Thoracic aorta (tissue), 2 donors: Measurements from ENCODE around the gene SLIT2. TPM values are rescaled to one million over a fixed set of nuclear protein-coding genes. Genes with fewer than 3 reads are reported as not detected.

Source experiments
- ATAC-seq: fragments of 150-250 bp; one replicate; pipeline ENCODE4 v1.8.0; 2017; ENCODE audit warnings: low read depth; ENCODE audit not compliant: insufficient number of reproducible peaks, low FRiP score
- DNase-seq: peaks from one replicate; pipeline ENCODE4 v3.0.0-alpha.2; 2020; ENCODE audit warnings: low spot score
- H3K27ac ChIP-seq, 2 donors: fragments of 200-600 bp; sonication (generic); 1 replicate in 1 of 2; 2 replicates in 1 of 2; pipeline ENCODE4 v1.5.1; 2016; ENCODE audit warnings: mild to moderate bottlenecking in 2 of 2, moderate library complexity in 2 of 2
- H3K27me3 ChIP-seq: fragments of 200-600 bp; sonication (generic); replicated peaks from 2 replicates; pipeline ENCODE4 v1.6.0; 2016; ENCODE audit warnings: mild to moderate bottlenecking; ENCODE audit not compliant: insufficient read depth
- H3K36me3 ChIP-seq: fragments of 200-600 bp; sonication (generic); one replicate; pipeline ENCODE4 v1.5.1; 2016
- H3K4me1 ChIP-seq, 2 donors: fragments of 200-600 bp; sonication (generic); 1 replicate in 1 of 2; 2 replicates in 1 of 2; pipeline versions ENCODE4 v1.5.1 to v1.6.0; 2016; ENCODE audit warnings: low read depth in 2 of 2, mild to moderate bottlenecking in 1 of 2; ENCODE audit not compliant: control insufficient read depth in 1 of 2
- H3K4me3 ChIP-seq: fragments of 200-600 bp; sonication (generic); 2 replicates; pipeline ENCODE4 v1.5.1; 2016; ENCODE audit warnings: mild to moderate bottlenecking
- H3K9me3 ChIP-seq: fragments of 200-600 bp; sonication (generic); 2 replicates; pipeline ENCODE4 v1.5.1; 2016
- CTCF ChIP-seq: fragments of 200-600 bp; sonication (generic); IDR thresholded peaks from one replicate; pipeline ENCODE4 v1.5.1; 2019; ENCODE audit warnings: antibody characterized with exemption
- total RNA-seq, 2 donors: library from RNA; depleted of rRNA; stranded (reverse); fragments of >200 nt; gene quantifications; one replicate each; pipeline versions ENCODE4 v1.1.0 to v1.2.3, GENCODE V29; 2016

SLIT2 gene
- total RNA-seq, 2 donors from 2014 or later = 30.3 to 71.1 TPM

GRCh38 chr4:20272411-20272872, 20.7 kb downstream of the SLIT2 start:
- no peak for TF ChIP-seq CTCF
- Histone ChIP-seq H3K36me3 (no peaks in the 10 kb centered on the region), H3K4me3 (no peak overlapping the region), H3K27me3 (no peaks in the 10 kb centered on the region), H3K27ac (no peak overlapping the region), H3K4me1 (peaks cover 5 to 63% of the 10 kb centered on the region in 2 donors), H3K9me3 (no peaks in the 10 kb centered on the region)
- ATAC-seq (no peak), DNase-seq (no peak)

- Histone ChIP-seq H3K27ac (peak overlapping the region in 1 of 2 donors; percentile 38), H3K4me1 (peaks cover 4 to 50% of the 10 kb centered on the region in 2 donors), H3K36me3 (no peaks in the 10 kb centered on the region), H3K9me3 (no peaks in the 10 kb centered on the region), H3K27me3 (no peaks in the 10 kb centered on the region), H3K4me3 (peak overlapping the region; percentile 50)
- no peak for DNase-seq
- peak; percentile 77 for ATAC-seq
- no peak for TF ChIP-seq CTCF
Measured at GRCh38 chr4:20273793-20274192, 22.1 kb downstream of the SLIT2 start.

- Histone ChIP-seq H3K27me3 (no peaks in the 10 kb centered on the region), H3K4me1 (peaks cover 4 to 30% of the 10 kb centered on the region in 2 donors), H3K9me3 (no peaks in the 10 kb centered on the region), H3K4me3 (no peak overlapping the region), H3K36me3 (no peaks in the 10 kb centered on the region), H3K27ac (no peak overlapping the region)
- DNase-seq (no peak), ATAC-seq (no peak)
- no peak for TF ChIP-seq CTCF
Measured at GRCh38 chr4:20276848-20277247, 25.1 kb downstream of the SLIT2 start.

GRCh38 chr4:20278195-20278594, 26.5 kb downstream of the SLIT2 start:
- TF ChIP-seq CTCF = no peak
- Histone ChIP-seq H3K9me3 (no peaks in the 10 kb centered on the region), H3K4me3 (no peak overlapping the region), H3K27ac (no peak overlapping the region), H3K27me3 (no peaks in the 10 kb centered on the region), H3K4me1 (peaks cover 4 to 19% of the 10 kb centered on the region in 2 donors), H3K36me3 (no peaks in the 10 kb centered on the region)
- no peak for DNase-seq
- no peak for ATAC-seq

- no peak overlapping the region for H3K27ac ChIP-seq
- ATAC-seq = no peak
- no peaks in the 10 kb centered on the region for H3K27me3 ChIP-seq
- DNase-seq = no peak
- no peaks in the 10 kb centered on the region for H3K36me3 ChIP-seq
- H3K9me3 ChIP-seq = no peaks in the 10 kb centered on the region
- peaks cover 4 to 11% of the 10 kb centered on the region in 2 donors for H3K4me1 ChIP-seq
- TF ChIP-seq CTCF = no peak
- H3K4me3 ChIP-seq = no peak overlapping the region
Measured at GRCh38 chr4:20279381-20279780, 27.7 kb downstream of the SLIT2 start.
